ELR (cell line): ENCODE data around the gene ACAA1.

ENCODE experiments used
- DNase-seq: peaks from one replicate; pipeline ENCODE4 v3.0.0-alpha.2; 2015; ENCODE audit warnings: low read depth

Gene ACAA1

GRCh38 chr3:38119248-38119544, 17.7 kb downstream of the ACAA1 start:
- DNase-seq: no peak

GRCh38 chr3:38118421-38119247, 18.3 kb downstream of the ACAA1 start:
- DNase-seq: no peak

- DNase-seq: peak; percentile 67
Observed at GRCh38 chr3:38117748-38118420, 19.0 kb downstream of the ACAA1 start.

- no peak for DNase-seq
Observed at GRCh38 chr3:38117163-38117716, 19.7 kb downstream of the ACAA1 start.

GRCh38 chr3:38116471-38117162, 20.3 kb downstream of the ACAA1 start:
- DNase-seq: peak; percentile 13

GRCh38 chr3:38115645-38116427, 21.1 kb downstream of the ACAA1 start:
- DNase-seq: no peak

GRCh38 chr3:38114875-38115644, 21.9 kb downstream of the ACAA1 start:
- no peak for DNase-seq

GRCh38 chr3:38114052-38114874, 22.7 kb downstream of the ACAA1 start:
- no peak for DNase-seq

GRCh38 chr3:38112378-38112761, 24.6 kb downstream of the ACAA1 start:
- no peak for DNase-seq

GRCh38 chr3:38111696-38112377, 25.1 kb downstream of the ACAA1 start:
- DNase-seq: no peak

GRCh38 chr3:38111201-38111600, 25.7 kb downstream of the ACAA1 start:
- no peak for DNase-seq

- no peak for DNase-seq
Observed at GRCh38 chr3:38110314-38111050, 26.4 kb downstream of the ACAA1 start.

- no peak for DNase-seq
Observed at GRCh38 chr3:38109580-38110313, 27.2 kb downstream of the ACAA1 start.

GRCh38 chr3:38108649-38109579, 28.0 kb downstream of the ACAA1 start:
- no peak for DNase-seq

- no peak for DNase-seq
Observed at GRCh38 chr3:38107911-38108648, 28.8 kb downstream of the ACAA1 start.

- DNase-seq: no peak
Observed at GRCh38 chr3:38105525-38105924, 31.4 kb downstream of the ACAA1 start.

- DNase-seq: peak; percentile 15
Observed at GRCh38 chr3:38102444-38102814, 34.5 kb downstream of the ACAA1 start.
